Omental fat pad (tissue), 4 donors: Measurements from ENCODE around the gene DLGAP4. TPM values are rescaled to one million over a fixed set of nuclear protein-coding genes. Genes with fewer than 3 reads are reported as not detected.

Source experiments
- ATAC-seq: fragments of 150-250 bp; one replicate; pipeline ENCODE4 v1.9.1; 2016; ENCODE audit warnings: mild to moderate bottlenecking, moderate library complexity; ENCODE audit not compliant: low FRiP score
- DNase-seq: peaks from one replicate; pipeline ENCODE4 v3.0.0-alpha.2; 2019; ENCODE audit warnings: low spot score
- total RNA-seq, 4 donors: library from RNA; depleted of rRNA; stranded (reverse); fragments of >200 nt; gene quantifications; one replicate each; pipeline ENCODE4 v1.1.0, GENCODE V29; 2016
- TF ChIP-seq, protein P1 (sequence below), 3 donors: fragments of 450-650 bp; IDR thresholded peaks; one replicate each; pipeline ENCODE4 v1.5.1; 2016 to 2017; ENCODE audit warnings: antibody characterized with exemption in 3 of 3, mild to moderate bottlenecking in 3 of 3, moderate library complexity in 2 of 3

The DLGAP4 gene
- total RNA-seq, 4 donors from 2014 or later: 26.0 to 42.6 (median 30.7) TPM

DNA sequence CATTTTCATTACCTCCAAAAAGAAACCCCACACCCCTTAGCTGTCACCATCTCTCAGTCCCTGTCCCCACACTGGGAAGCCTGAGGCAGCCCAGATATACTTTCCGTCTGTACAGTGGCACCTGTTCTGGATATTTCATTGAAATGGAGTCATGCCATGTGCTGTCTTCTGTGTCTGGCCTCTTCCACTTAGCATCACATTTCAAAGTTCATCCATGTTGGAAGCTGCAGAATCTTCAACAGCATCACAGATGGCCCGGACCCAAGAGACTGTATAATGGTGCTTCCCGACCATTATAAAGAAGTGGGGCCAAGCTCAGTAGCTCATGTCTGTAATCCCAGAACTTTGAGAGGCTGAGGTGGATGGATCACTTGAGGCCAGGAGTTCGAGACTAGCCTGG is 58.4 kb downstream of the DLGAP4 start:
- no peak for DNase-seq
- TF ChIP-seq, protein P1, sequence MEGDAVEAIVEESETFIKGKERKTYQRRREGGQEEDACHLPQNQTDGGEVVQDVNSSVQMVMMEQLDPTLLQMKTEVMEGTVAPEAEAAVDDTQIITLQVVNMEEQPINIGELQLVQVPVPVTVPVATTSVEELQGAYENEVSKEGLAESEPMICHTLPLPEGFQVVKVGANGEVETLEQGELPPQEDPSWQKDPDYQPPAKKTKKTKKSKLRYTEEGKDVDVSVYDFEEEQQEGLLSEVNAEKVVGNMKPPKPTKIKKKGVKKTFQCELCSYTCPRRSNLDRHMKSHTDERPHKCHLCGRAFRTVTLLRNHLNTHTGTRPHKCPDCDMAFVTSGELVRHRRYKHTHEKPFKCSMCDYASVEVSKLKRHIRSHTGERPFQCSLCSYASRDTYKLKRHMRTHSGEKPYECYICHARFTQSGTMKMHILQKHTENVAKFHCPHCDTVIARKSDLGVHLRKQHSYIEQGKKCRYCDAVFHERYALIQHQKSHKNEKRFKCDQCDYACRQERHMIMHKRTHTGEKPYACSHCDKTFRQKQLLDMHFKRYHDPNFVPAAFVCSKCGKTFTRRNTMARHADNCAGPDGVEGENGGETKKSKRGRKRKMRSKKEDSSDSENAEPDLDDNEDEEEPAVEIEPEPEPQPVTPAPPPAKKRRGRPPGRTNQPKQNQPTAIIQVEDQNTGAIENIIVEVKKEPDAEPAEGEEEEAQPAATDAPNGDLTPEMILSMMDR (IDR thresholded peaks at IDR 0.05): no peak
- no peak for ATAC-seq

DNA sequence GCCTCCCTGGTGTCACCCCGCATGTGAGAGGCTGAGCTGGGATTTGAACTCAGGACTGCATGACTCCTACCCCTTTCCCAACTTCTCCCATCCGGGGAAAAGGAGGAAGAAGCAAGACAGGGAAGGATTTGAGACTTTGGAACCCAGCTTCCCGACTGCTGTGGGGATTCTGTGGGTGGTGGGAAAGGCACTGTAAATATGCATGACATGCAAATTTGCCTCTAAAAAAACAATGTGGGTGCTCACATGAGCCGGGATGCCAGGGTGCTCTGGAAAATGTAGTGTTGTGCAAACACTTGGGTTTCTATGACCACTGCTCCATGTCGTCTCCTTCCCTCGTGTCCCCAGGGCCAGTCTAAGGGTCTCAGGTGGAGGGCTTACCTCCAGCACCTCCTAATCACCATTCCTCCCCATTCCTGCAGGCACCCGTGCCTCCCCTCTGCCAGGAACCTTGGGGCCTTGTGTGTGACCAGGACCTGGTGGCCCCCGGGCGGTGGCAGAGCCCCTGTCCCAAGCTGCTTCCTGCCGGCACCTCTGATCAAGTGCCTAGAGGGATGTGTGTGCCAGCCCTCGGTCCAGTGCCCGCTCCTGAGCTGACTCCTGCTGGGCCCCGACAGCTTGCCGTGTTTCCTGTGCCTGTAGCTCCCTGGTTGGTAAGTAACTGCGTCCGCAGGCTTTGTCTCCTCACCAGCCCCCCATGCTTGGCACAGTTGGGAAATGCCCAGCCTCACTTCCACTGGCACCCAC is 60.7 kb downstream of the DLGAP4 start:
- DNase-seq (no peak), ATAC-seq (no peak)
- TF ChIP-seq, protein P1 (IDR thresholded peaks at IDR 0.05): no peak

DNA sequence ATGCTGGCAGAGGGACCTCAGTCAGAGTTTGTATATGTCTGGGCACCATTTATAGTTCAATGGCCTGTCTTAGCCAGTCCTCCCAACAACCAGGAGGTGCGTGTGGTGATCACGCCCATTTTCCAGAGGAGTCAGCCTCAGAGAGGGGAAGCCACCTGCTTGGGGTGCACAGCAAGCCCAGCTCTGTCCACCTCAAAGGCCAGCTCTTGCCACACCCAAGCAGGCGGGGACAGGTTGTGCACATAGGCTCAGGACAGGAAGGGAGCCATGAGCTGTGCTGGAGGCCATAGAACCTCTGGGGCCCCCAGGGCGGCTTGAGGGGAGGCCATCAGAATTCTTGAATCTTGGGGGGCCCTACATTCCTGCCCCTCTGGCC is 61.2 kb downstream of the DLGAP4 start:
- DNase-seq (no peak), ATAC-seq (no peak)
- TF ChIP-seq, protein P1 (IDR thresholded peaks at IDR 0.05): no peak

DNA sequence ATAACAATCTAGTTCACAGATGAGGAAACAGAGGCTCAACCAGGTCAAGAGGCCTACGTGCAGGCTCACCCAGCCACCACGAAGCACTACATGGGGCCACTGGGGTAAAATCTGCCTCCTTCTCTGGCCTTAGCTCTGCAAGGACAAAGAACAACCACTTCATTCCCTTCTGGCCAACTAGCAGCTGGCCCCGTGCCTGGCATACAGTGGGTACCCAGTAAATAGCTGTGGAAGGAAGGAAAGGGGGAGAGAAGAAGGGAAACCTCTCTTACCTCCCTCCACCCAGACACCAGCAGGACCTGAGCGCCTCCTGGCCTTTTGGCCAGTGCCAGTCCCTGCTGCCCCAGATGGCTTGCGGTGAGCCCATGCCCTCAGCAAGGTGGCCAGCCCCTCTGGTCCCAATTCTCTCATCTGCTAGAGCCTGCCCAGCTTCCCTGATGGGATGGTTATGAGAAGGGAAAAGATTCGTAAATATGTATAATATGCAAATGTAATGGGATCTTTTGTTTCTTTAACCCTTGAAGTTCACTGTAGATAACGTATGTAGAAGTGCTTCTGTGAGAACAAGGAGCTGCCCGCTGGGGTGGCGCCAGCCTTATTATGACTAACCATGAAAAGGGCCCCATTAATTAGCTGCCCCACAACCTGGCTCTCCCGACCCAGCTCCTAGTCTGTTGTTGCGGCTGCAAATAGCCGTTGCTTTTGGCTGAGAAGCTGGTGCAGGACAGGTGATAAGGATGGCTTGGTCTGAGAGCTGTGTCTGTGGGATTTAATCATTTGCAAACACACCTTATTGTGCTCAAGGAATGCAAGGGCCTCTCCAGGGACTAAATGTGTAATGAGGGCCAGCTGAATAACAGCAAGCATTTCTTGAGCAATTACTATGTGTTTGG is 62.0 kb downstream of the DLGAP4 start:
- no peak for ATAC-seq
- TF ChIP-seq, protein P1 (IDR thresholded peaks at IDR 0.05): no peak
- no peak for DNase-seq

DNA sequence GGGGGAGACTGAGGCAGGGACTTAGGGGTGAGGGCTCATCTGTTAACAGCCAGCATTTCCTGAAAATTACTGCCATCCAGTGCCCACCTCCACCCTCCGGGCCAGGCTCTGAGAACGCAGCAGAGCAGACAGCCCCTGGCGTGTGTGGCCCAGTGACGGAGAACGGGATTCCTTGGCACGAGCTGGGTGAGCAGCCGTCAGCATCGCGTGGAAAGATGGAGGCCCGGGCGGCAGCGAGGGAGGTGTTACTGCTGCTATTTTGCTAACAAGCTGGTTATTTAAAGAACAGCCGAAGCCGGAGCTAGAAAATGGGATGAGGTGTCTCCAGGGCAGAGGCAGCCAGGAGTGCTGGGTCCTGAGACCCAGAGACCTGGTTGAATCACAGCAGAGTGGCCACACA is 62.7 kb downstream of the DLGAP4 start:
- DNase-seq (no peak), ATAC-seq (no peak)
- TF ChIP-seq, protein P1 (IDR thresholded peaks at IDR 0.05): no peak

DNA sequence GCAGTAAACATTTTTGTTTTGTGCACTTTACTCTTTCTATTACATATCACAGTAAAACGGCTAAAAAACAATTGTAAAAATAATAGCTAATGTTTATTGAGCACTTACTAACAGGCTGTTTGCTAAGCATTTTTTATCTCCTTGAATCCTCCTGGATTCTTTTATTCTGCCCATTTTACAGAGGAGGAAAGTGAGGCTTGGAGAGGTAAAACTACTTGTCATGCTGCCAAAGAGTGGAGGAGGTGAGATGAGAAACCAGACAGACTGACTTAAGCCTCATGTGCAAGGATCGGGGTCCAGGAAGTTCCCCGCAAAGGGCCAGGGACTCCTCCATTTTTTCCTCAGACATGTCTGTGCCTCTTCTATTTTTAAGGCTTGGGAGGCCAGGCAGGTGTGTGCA is 63.6 kb downstream of the DLGAP4 start:
- ATAC-seq (no peak), DNase-seq (no peak)
- TF ChIP-seq, protein P1 (IDR thresholded peaks at IDR 0.05): no peak
